DMS114 treated with DMSO at 0.1 percent for 48 hours (cell line): ENCODE data around the gene DSCAML1.

Experiments used
- DNase-seq: peaks from one replicate; lab custom pipeline; 2025; ENCODE audit not compliant: unreplicated experiment; lab: John Stamatoyannopoulos, UW

Gene DSCAML1

GRCh38 chr11:117795638-117796455, 1.2 kb downstream of the DSCAML1 start:
- no peak for DNase-seq

GRCh38 chr11:117794772-117795629, 2.0 kb downstream of the DSCAML1 start:
- no peak for DNase-seq

GRCh38 chr11:117794135-117794534, 2.9 kb downstream of the DSCAML1 start:
- DNase-seq: no peak

- DNase-seq: no peak
These were observed 3.4 kb downstream of the DSCAML1 start for GRCh38 chr11:117793583-117793982.

GRCh38 chr11:117792992-117793391, 4.0 kb downstream of the DSCAML1 start:
- DNase-seq: no peak

DNA sequence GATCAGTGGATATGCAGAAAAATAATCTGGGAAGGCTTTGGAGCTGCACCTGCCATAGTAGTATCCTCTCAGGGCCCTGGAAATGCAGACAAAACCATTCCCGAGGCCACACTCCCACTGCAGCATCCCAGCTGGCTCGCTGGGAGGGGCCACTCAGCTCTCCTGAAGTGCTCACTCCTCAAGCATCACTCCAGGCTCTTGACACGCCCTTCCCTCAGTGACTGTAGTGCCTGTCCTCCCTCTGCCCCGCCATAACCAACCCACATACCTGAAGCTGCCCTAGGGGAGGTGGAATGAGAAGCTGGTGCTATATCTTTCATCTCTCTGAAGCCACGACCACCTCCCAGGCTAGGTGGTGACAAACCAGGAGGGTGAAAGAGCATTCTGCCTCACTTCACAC, 4.8 kb downstream of the DSCAML1 start:
- DNase-seq: no peak

- no peak for DNase-seq
These were observed 6.7 kb downstream of the DSCAML1 start for GRCh38 chr11:117790279-117790678.

GRCh38 chr11:117789241-117789640, 7.8 kb downstream of the DSCAML1 start:
- DNase-seq: no peak

- DNase-seq: no peak
These were observed 10.7 kb downstream of the DSCAML1 start for GRCh38 chr11:117786135-117786870.

DNA sequence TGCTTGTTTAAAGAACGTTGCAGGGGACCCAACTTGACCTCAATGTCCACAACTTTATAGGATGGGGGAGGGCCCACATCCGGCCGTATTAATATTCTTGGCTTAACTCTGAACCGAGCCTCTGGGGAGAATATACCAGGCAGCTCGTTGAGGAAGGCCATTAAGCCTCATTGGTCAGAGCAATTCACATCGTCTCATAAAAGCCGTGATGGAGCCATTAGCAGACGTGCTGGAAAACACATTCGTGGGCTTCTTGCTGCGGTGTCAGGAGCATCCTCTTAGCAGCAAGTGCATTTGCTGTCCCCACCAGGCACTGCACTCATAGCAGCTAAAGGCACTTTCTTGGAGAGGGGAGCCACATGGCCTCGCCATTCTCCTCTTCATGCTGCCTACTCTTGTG, 14.9 kb downstream of the DSCAML1 start:
- DNase-seq: no peak

DNA sequence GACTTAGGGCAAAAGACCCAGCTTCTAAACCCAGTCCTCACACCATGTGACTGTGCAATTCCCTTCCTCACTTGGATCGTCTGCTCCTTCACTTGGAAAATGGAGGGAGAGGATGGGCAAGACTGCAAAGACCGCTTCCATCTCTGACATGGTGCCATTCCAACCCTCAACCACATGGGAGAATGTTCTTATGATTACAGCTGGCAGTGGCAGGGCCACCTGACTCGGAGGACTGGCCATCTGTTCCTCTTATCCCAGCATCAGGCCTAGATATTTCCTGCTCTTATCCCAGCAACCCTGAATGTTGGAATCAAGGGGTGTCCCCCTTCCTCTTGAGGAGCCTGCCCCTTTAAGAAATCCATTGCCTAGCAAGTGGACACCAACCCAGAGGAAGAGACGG, 15.4 kb downstream of the DSCAML1 start:
- DNase-seq: no peak

DNA sequence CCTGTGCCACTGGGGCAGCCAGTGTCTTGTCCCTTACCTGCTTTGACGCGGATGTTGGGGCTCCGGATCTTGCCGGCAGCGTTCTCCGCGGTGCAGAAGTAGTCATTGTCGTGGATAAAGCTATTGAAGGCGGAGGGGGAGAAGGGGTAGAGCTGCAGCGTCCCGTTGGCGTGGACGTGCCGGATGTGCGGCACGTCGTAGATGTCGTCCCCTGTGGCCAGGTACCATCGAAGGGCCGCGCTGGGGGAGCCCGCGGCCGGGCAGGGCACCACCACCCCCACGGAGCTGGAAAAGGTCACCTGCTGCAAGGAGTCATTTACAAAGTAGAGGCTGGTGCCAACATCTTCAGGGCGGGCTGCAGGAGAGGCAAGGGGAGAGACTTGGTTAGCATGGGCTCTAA, 16.6 kb downstream of the DSCAML1 start:
- DNase-seq: no peak

DNA sequence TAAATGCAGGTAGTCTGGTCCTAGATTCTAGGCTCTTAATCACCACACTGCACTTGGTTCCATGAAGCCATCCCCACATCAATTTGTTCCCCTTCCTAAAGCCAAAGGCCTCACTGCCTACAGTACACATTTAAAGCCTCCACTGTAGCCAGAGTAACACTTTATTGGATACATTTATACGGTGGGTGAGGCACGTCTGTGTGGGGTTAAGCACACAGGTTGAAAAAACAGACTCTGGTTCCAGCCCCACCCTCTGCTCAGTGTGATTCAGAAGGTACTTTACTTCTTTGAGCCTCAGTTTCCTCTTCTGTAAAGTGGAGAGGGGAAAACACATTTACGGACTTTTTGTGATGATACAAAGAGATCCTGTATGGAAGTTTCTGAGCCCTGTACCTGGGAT, 22.5 kb downstream of the DSCAML1 start:
- DNase-seq: no peak

DNA sequence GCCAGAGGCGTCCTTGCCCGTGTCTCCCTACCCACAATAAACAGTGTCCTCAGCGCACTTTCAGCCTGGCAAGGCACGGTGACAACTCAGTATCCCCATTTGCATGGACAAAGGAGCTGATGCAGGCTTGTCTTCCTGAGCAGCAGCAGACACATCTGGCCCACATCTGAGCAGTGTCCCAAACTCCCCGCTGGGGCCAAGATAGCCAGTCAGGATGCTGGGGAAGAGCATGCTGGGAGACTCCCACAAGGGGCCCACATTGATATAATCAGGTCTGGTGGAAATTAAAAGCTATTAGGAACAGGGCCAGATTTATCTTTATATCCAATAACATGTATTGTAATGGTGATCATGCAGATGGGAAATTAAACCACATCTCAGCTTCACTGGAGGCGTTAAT, 24.7 kb downstream of the DSCAML1 start:
- DNase-seq: no peak

- no peak for DNase-seq
These were observed 25.2 kb downstream of the DSCAML1 start for GRCh38 chr11:117771841-117772240.

- DNase-seq: no peak
These were observed 25.8 kb downstream of the DSCAML1 start for GRCh38 chr11:117771197-117771596.

DNA sequence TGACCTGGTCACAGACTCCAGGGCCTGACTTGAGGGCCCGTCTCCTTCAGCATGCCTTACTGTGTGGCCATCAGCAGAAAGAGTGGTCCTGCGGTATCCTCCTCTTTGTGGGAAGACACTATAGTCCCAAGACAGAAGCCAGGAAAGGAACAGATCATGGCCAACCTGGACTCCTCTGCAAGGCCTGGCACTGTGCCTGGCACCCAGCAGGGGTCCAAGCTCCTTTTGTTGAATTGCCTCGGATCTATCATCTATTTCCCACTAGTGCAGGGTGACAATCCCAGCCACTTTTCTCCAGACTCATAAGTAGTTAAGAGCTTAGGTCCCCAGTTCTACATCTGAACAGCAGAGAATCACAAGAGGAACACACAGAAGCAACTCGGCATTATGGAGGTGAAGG, 27.0 kb downstream of the DSCAML1 start:
- DNase-seq: no peak

DNA sequence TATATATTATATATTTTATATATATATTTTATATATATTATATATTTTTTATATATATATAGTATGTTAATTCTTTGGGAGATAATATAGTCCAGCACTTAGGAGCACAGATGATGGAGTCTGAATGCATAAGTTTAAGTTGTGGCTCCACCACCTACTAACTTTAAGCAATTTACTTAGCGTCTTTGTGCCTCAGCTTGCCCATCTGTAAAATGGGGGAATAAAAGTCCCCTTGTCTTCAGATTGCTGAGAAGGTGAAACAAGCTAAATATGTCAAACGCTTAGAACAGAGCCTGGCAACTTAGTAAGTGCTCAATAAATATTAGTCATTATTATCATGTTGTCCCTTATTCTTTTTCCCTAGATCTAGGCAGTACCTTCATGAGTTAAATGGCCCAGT, 27.5 kb downstream of the DSCAML1 start:
- DNase-seq: no peak

DNA sequence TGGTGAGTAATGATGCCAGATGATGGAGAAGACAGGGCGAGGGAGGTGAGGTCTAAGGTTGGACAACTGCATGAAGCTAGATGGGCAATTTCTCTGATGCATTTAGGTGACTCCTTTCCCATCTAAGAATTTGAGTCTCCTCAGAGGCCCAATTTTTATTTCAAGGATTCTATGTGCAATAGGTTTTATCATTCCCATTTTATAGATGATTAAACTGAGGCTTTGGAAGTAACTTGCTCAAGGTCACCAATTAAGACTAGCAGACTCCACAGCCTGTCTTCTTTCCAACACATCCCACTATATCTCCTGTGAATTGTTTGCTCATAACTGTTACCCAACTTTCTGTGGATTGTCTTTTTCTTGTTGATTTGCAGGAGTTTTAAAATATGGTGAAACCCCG, 28.5 kb downstream of the DSCAML1 start:
- DNase-seq: no peak

DNA sequence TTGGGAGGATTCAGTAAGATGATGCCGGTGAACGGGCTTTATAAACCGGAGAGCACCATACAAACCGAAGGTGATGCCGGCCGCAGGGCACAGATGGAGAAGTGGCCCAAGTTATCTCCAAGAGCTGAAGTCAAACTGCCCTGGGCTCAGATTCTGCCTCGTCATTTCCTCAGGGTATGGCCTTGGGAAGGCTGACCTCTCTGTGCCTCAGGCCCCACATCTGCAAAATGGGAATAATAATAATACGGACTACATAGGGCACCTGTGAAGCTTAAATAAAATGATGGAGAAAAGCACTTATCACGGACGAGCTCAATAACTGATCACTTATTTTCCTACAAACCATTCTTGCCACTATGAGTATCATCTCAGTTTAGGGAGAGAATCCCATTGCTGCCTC, 29.9 kb downstream of the DSCAML1 start:
- DNase-seq: no peak

GRCh38 chr11:117766576-117766975, 30.4 kb downstream of the DSCAML1 start:
- no peak for DNase-seq

GRCh38 chr11:117766026-117766425, 31.0 kb downstream of the DSCAML1 start:
- no peak for DNase-seq
